HFF-Myc (cell line): Measurements from ENCODE around the gene RPP14.
"Not testable (repeated sequence)": the region's sequence is repeated elsewhere in the genome, so short reads cannot be mapped to it uniquely, and the experiment has no call there.

Experiments used
- DNase-seq: peaks from one replicate; pipeline ENCODE4 v3.0.0-alpha.2; 2011; ENCODE audit warnings: low read depth; ENCODE audit errors: extremely low read depth
- H3K4me3 ChIP-seq: replicated peaks from 2 replicates; pipeline ENCODE4 v1.5.1; 2011; ENCODE audit warnings: low read depth, mild to moderate bottlenecking, control low read depth, low read length
- CTCF ChIP-seq: IDR thresholded peaks from 2 replicates; pipeline ENCODE4 v1.5.1; 2012; ENCODE audit warnings: mild to moderate bottlenecking, low read depth, low read length, control low read depth; ENCODE audit errors: missing control alignments

RPP14 gene

GRCh38 chr3:58337190-58337589 lies 31.1 kb downstream of the RPP14 start:
- no peak for TF ChIP-seq CTCF
- no peak overlapping the region for H3K4me3 ChIP-seq
- no peak for DNase-seq

- not testable (repeated sequence) for H3K4me3 ChIP-seq, DNase-seq
These were observed 33.1 kb downstream of the RPP14 start for GRCh38 chr3:58339146-58339545.

- no peak for DNase-seq
- no peak for TF ChIP-seq CTCF
- H3K4me3 ChIP-seq, result no peak overlapping the region
These were observed 34.7 kb downstream of the RPP14 start for GRCh38 chr3:58340594-58341244.

- TF ChIP-seq CTCF, result no peak
- DNase-seq, result no peak
These were observed 35.3 kb downstream of the RPP14 start for GRCh38 chr3:58341376-58341775.

GRCh38 chr3:58342676-58343075 lies 36.6 kb downstream of the RPP14 start:
- no peak for TF ChIP-seq CTCF
- no peak for DNase-seq
- no peak overlapping the region for H3K4me3 ChIP-seq

More at GRCh38 chr3:58341376-58341775, 35.3 kb downstream of the RPP14 start:
- no peak overlapping the region for H3K4me3 ChIP-seq

GRCh38 chr3:58345457-58345856 lies 39.4 kb downstream of the RPP14 start:
- no peak overlapping the region for H3K4me3 ChIP-seq
- DNase-seq, result no peak
- no peak for TF ChIP-seq CTCF

GRCh38 chr3:58346368-58346767 lies 40.3 kb downstream of the RPP14 start:
- no peak for DNase-seq
- no peak for TF ChIP-seq CTCF

More at GRCh38 chr3:58346368-58346767, 40.3 kb downstream of the RPP14 start:
- no peak overlapping the region for H3K4me3 ChIP-seq
